WTC11 (cell line): ENCODE measurements around the gene SERP2. TPM values are rescaled to one million over a fixed set of nuclear protein-coding genes. Genes with fewer than 3 reads are reported as not detected.

Experiments used
- ATAC-seq: fragments of 200-7000 bp; cut with Tn5 transposase; 2 replicates; pipeline ENCODE4 v1.10.0; 2021; ENCODE audit warnings: mild to moderate bottlenecking, moderate library complexity
- CTCF ChIA-PET: fragments of 300-600 bp; sonication (Branson Sonifier 250); formaldehyde crosslinking; loops from one replicate; lab custom pipeline; 2021; ENCODE audit warnings: antibody characterized with exemption; lab: Charles Lee
- POLR2A ChIA-PET: fragments of 350-600 bp; sonication (Branson Sonifier 250); formaldehyde crosslinking; loops from one replicate; lab custom pipeline; 2021; ENCODE audit warnings: antibody characterized with exemption; lab: Charles Lee
- DNase-seq: peaks from one replicate; pipeline ENCODE4 v3.0.0; 2021; ENCODE audit warnings: low spot score
- H3K27ac Mint-ChIP-seq: 2 replicates; pipeline ENCODE4 v1.8.0; 2021; ENCODE audit warnings: mixed read lengths
- H3K27me3 Mint-ChIP-seq: 2 replicates; pipeline ENCODE4 v1.8.0; 2021; ENCODE audit warnings: low read depth, mild to moderate bottlenecking, moderate library complexity, mixed read lengths
- H3K36me3 Mint-ChIP-seq: 2 replicates; pipeline ENCODE4 v1.8.0; 2021; ENCODE audit warnings: mixed read lengths
- H3K4me1 Mint-ChIP-seq: 2 replicates; pipeline ENCODE4 v1.8.0; 2022; ENCODE audit warnings: mixed read lengths
- H3K4me3 Mint-ChIP-seq: 2 replicates; pipeline ENCODE4 v1.8.0; 2021; ENCODE audit warnings: mild to moderate bottlenecking, moderate library complexity, mixed read lengths
- H3K9me3 Mint-ChIP-seq: 2 replicates; pipeline ENCODE4 v1.8.0; 2021; ENCODE audit warnings: mixed read lengths
- AFF4 ChIP-seq: sonication (generic); formaldehyde crosslinking; IDR thresholded peaks from 2 replicates; pipeline ENCODE4 v1.8.1; 2023; ENCODE audit warnings: mild to moderate bottlenecking, missing genetic modification reagents, borderline replicate concordance
- AR ChIP-seq: fragments of 250-450 bp; sonication (Bioruptor Pico); IDR thresholded peaks from 2 replicates; pipeline ENCODE4 v1.9.0; 2021; ENCODE audit warnings: mild to moderate bottlenecking
- E2F5 ChIP-seq: sonication (generic); formaldehyde crosslinking; IDR thresholded peaks from 2 replicates; pipeline ENCODE4 v1.8.1; 2022; ENCODE audit warnings: mild to moderate bottlenecking, moderate library complexity, missing genetic modification reagents
- FOXK1 ChIP-seq: sonication (generic); formaldehyde crosslinking; IDR thresholded peaks from 2 replicates; pipeline ENCODE4 v1.8.0; 2022; ENCODE audit warnings: mild to moderate bottlenecking, moderate library complexity, missing genetic modification reagents
- MLX ChIP-seq: sonication (generic); formaldehyde crosslinking; IDR thresholded peaks from 2 replicates; pipeline ENCODE4 v1.8.1; 2023; ENCODE audit warnings: mild to moderate bottlenecking, missing genetic modification reagents, moderate library complexity
- MYBL2 ChIP-seq: sonication (generic); formaldehyde crosslinking; IDR thresholded peaks from 2 replicates; pipeline ENCODE4 v1.8.1; 2023; ENCODE audit warnings: mild to moderate bottlenecking, moderate library complexity, missing genetic modification reagents
- NFATC4 ChIP-seq: fragments of 250-450 bp; sonication (Bioruptor Pico); IDR thresholded peaks from 2 replicates; pipeline ENCODE4 v1.9.0; 2021; ENCODE audit warnings: mild to moderate bottlenecking
- NFE2L1 ChIP-seq: sonication (generic); formaldehyde crosslinking; IDR thresholded peaks from 2 replicates; pipeline ENCODE4 v1.8.1; 2023; ENCODE audit warnings: missing genetic modification reagents
- TP53 ChIP-seq: sonication (generic); formaldehyde crosslinking; IDR thresholded peaks from 2 replicates; pipeline ENCODE4 v1.8.1; 2023; ENCODE audit warnings: mild to moderate bottlenecking, missing genetic modification reagents
- ZNF532 ChIP-seq: fragments of 250-450 bp; sonication (Bioruptor Pico); IDR thresholded peaks from 2 replicates; pipeline ENCODE4 v1.9.0; 2021; ENCODE audit warnings: mild to moderate bottlenecking, borderline replicate concordance
- total RNA-seq: library from RNA; stranded (reverse); gene quantifications from 3 replicates; pipeline ENCODE4 v1.2.3, GENCODE V29; 2021
- TF ChIP-seq, protein P1 (sequence below): fragments of 200-600 bp; IDR thresholded peaks from 2 replicates; pipeline ENCODE4 v1.8.0; 2022; ENCODE audit warnings: antibody characterized with exemption
- TF ChIP-seq, protein P2 (sequence below): sonication (generic); formaldehyde crosslinking; IDR thresholded peaks from 2 replicates; pipeline ENCODE4 v1.8.1; 2022; ENCODE audit warnings: mild to moderate bottlenecking, missing genetic modification reagents, moderate library complexity, borderline replicate concordance
- TF ChIP-seq, protein P3 (sequence below): sonication (generic); formaldehyde crosslinking; IDR thresholded peaks from 2 replicates; pipeline ENCODE4 v1.8.1; 2022; ENCODE audit warnings: missing genetic modification reagents, borderline replicate concordance
- TF ChIP-seq, protein P4 (sequence below): sonication (generic); formaldehyde crosslinking; IDR thresholded peaks from 2 replicates; pipeline ENCODE4 v1.8.0; 2023; ENCODE audit warnings: missing genetic modification reagents
- TF ChIP-seq, protein P5 (sequence below): fragments of 250-450 bp; sonication (Bioruptor Pico); IDR thresholded peaks from 2 replicates; pipeline ENCODE4 v2.1.2; 2022; ENCODE audit warnings: mild to moderate bottlenecking, moderate library complexity

Gene SERP2
- total RNA-seq, 1 experiment from 2014 or later, result 1.2 TPM

DNA sequence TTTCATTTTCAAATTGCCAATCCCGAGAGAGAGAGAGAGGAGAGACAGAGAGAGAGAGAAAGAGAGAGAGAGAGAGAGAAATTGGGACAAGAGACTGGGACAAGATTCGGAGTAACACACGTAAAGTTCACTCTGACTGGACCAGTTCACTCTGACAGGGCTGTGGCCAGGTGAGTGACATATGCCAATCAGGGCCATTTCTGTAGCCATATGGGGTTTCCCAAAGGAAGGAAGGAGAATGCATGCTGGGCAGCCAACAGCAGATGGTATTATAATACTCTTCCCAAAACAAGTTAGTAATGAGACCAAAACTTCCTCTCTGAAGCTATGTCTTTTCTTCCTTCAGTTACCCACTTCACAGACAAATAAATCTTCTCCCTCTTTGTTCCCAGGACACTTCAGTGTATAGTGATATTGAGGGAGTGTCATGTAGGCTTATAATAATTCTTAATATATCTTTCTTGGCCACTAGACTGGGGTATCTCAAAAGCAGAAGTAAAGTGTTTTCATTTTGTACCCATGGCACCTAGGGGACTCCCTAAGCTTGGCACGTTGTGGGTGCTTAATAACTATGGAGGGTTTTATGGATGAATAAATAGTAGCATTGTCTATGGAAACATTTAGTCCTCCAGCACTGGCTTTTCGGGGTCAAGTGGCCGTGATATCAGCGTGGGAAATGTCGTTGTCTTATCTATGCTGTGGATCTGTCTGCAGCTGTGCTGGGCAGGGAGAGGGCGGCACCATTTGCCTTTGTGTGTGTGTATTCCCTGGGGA lies 51.6 kb downstream of the SERP2 start:
- POLR2A ChIA-PET, result interaction anchor here (1.0 to 3.5 kb wide), 2 partner anchors 10 to 12 kb away, joined by 3 to 15 read pairs; no protein-coding TSS in a partner anchor
- Mint-ChIP-seq H3K27me3 (peaks cover 14% of the 10 kb centered on the region), H3K9me3 (peaks cover 10% of the 10 kb centered on the region), H3K4me3 (no peak overlapping the region), H3K4me1 (peaks cover 19% of the 10 kb centered on the region), H3K27ac (no peak overlapping the region), H3K36me3 (peaks cover 3% of the 10 kb centered on the region; the same call in 1 of the 2 replicates)
- ATAC-seq (no peak), DNase-seq (no peak)
- CTCF ChIA-PET, result no interaction called here
- no peak for TF ChIP-seq FOXK1 (CRISPR knock-in tag)
- no peak for TF ChIP-seq NFE2L1 (CRISPR knock-in tag)
- TF ChIP-seq E2F5 (CRISPR knock-in tag), result no peak
- TF ChIP-seq, protein P1, sequence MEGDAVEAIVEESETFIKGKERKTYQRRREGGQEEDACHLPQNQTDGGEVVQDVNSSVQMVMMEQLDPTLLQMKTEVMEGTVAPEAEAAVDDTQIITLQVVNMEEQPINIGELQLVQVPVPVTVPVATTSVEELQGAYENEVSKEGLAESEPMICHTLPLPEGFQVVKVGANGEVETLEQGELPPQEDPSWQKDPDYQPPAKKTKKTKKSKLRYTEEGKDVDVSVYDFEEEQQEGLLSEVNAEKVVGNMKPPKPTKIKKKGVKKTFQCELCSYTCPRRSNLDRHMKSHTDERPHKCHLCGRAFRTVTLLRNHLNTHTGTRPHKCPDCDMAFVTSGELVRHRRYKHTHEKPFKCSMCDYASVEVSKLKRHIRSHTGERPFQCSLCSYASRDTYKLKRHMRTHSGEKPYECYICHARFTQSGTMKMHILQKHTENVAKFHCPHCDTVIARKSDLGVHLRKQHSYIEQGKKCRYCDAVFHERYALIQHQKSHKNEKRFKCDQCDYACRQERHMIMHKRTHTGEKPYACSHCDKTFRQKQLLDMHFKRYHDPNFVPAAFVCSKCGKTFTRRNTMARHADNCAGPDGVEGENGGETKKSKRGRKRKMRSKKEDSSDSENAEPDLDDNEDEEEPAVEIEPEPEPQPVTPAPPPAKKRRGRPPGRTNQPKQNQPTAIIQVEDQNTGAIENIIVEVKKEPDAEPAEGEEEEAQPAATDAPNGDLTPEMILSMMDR, result no peak
- TF ChIP-seq AR, result no peak
- no peak for TF ChIP-seq MLX (CRISPR knock-in tag)
- no peak for TF ChIP-seq MYBL2
- TF ChIP-seq, protein P2, sequence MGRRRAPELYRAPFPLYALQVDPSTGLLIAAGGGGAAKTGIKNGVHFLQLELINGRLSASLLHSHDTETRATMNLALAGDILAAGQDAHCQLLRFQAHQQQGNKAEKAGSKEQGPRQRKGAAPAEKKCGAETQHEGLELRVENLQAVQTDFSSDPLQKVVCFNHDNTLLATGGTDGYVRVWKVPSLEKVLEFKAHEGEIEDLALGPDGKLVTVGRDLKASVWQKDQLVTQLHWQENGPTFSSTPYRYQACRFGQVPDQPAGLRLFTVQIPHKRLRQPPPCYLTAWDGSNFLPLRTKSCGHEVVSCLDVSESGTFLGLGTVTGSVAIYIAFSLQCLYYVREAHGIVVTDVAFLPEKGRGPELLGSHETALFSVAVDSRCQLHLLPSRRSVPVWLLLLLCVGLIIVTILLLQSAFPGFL (CRISPR knock-in tag), result no peak
- TF ChIP-seq, protein P3, sequence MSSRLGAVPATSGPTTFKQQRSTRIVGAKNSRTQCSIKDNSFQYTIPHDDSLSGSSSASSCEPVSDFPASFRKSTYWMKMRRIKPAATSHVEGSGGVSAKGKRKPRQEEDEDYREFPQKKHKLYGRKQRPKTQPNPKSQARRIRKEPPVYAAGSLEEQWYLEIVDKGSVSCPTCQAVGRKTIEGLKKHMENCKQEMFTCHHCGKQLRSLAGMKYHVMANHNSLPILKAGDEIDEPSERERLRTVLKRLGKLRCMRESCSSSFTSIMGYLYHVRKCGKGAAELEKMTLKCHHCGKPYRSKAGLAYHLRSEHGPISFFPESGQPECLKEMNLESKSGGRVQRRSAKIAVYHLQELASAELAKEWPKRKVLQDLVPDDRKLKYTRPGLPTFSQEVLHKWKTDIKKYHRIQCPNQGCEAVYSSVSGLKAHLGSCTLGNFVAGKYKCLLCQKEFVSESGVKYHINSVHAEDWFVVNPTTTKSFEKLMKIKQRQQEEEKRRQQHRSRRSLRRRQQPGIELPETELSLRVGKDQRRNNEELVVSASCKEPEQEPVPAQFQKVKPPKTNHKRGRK (CRISPR knock-in tag), result no peak
- no peak for TF ChIP-seq TP53 (CRISPR knock-in tag)
- no peak for TF ChIP-seq AFF4 (CRISPR knock-in tag)
- TF ChIP-seq, protein P4, sequence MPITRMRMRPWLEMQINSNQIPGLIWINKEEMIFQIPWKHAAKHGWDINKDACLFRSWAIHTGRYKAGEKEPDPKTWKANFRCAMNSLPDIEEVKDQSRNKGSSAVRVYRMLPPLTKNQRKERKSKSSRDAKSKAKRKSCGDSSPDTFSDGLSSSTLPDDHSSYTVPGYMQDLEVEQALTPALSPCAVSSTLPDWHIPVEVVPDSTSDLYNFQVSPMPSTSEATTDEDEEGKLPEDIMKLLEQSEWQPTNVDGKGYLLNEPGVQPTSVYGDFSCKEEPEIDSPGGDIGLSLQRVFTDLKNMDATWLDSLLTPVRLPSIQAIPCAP, result no peak
- TF ChIP-seq NFATC4, result no peak
- TF ChIP-seq ZNF532, result no peak
- TF ChIP-seq, protein P5, sequence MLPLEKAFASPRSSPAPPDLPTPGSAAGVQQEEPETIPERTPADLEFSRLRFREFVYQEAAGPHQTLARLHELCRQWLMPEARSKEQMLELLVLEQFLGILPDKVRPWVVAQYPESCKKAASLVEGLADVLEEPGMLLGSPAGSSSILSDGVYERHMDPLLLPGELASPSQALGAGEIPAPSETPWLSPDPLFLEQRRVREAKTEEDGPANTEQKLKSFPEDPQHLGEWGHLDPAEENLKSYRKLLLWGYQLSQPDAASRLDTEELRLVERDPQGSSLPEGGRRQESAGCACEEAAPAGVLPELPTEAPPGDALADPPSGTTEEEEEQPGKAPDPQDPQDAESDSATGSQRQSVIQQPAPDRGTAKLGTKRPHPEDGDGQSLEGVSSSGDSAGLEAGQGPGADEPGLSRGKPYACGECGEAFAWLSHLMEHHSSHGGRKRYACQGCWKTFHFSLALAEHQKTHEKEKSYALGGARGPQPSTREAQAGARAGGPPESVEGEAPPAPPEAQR (CRISPR knock-in tag), result no peak
